Fibroblast of skin of right quadriceps (primary cell): ENCODE measurements around the gene DDX4.
A peak's percentile ranks its signal among the peaks of the same experiment; 100 is the strongest.

ENCODE experiments used
- DNase-seq: peaks from one replicate; pipeline ENCODE4 v3.0.0-alpha.2; 2013

Gene DDX4

GRCh38 chr5:55829956-55830355, 92.1 kb downstream of the DDX4 start:
- no peak for DNase-seq

- DNase-seq: no peak
These were observed 94.6 kb downstream of the DDX4 start for GRCh38 chr5:55832446-55832845.

- no peak for DNase-seq
These were observed 98.3 kb downstream of the DDX4 start for GRCh38 chr5:55836191-55836590.

- no peak for DNase-seq
These were observed 104.1 kb downstream of the DDX4 start for GRCh38 chr5:55841976-55842375.

GRCh38 chr5:55847837-55848236, 110.0 kb downstream of the DDX4 start:
- DNase-seq: peak; percentile 61

GRCh38 chr5:55848783-55849182, 110.9 kb downstream of the DDX4 start:
- no peak for DNase-seq

- peak; percentile 86 for DNase-seq
These were observed 113.2 kb downstream of the DDX4 start, which contains the start of gene IL31RA for GRCh38 chr5:55850839-55851674. TSS of gene IL31RA (plus strand) at chr5:55851357. CDS start at chr5:55851571, 214 bp downstream.

- DNase-seq: no peak
These were observed 113.8 kb downstream of the DDX4 start for GRCh38 chr5:55851675-55851979.

- DNase-seq: no peak
These were observed 114.6 kb downstream of the DDX4 start for GRCh38 chr5:55852503-55852902.

- DNase-seq: no peak
These were observed 115.3 kb downstream of the DDX4 start for GRCh38 chr5:55853041-55853670.

- DNase-seq: peak; percentile 80
These were observed 116.0 kb downstream of the DDX4 start for GRCh38 chr5:55853818-55854217.

GRCh38 chr5:55855509-55855908, 117.6 kb downstream of the DDX4 start:
- peak; percentile 43 for DNase-seq

- DNase-seq: no peak
These were observed 118.8 kb downstream of the DDX4 start for GRCh38 chr5:55856516-55857246.

GRCh38 chr5:55857247-55857640, 119.4 kb downstream of the DDX4 start:
- DNase-seq: no peak

- DNase-seq: no peak
These were observed 120.2 kb downstream of the DDX4 start for GRCh38 chr5:55858104-55858503.

- DNase-seq: no peak
These were observed 122.4 kb downstream of the DDX4 start for GRCh38 chr5:55860288-55860687.

GRCh38 chr5:55860709-55861108, 122.8 kb downstream of the DDX4 start:
- DNase-seq: no peak

- no peak for DNase-seq
These were observed 127.0 kb downstream of the DDX4 start for GRCh38 chr5:55864606-55865541.

GRCh38 chr5:55865831-55866230, 128.0 kb downstream of the DDX4 start:
- DNase-seq: no peak

GRCh38 chr5:55866485-55866884, 128.6 kb downstream of the DDX4 start:
- no peak for DNase-seq
